MCF 10A (cell line): ENCODE measurements around the gene LMF1. TPM values are rescaled to one million over a fixed set of nuclear protein-coding genes. Genes with fewer than 3 reads are reported as not detected.

Experiments
- BruUV-seq: library from RNA; stranded (reverse); fragments of 400-500 nt; replicated peaks from 2 replicates; lab custom pipeline; 2021; lab: Mats Ljungman, UMichigan
- CTCF ChIA-PET: fragments of 300-600 bp; sonication (Branson Sonifier 250); formaldehyde crosslinking; extraction: SDS; loops from one replicate; lab custom pipeline; 2021; ENCODE audit warnings: antibody characterized with exemption, inconsistent platforms; lab: Yijun Ruan, JAX
- POLR2A ChIA-PET: fragments of 300-600, 350-650 bp; sonication (Branson Sonifier 250); formaldehyde crosslinking; extraction: SDS; loops from one replicate; lab custom pipeline; 2020; ENCODE audit warnings: antibody characterized with exemption, inconsistent platforms; lab: Yijun Ruan, JAX
- DNase-seq: peaks from one replicate; pipeline ENCODE4 v3.0.0-alpha.2; 2018; ENCODE audit not compliant: unreplicated experiment
- H3K27ac Mint-ChIP-seq: one replicate; pipeline ENCODE4 v1.8.0; 2022; ENCODE audit warnings: mild to moderate bottlenecking, low read depth, mixed read lengths; ENCODE audit not compliant: unreplicated experiment
- H3K27me3 Mint-ChIP-seq: one replicate; pipeline ENCODE4 v1.8.0; 2022; ENCODE audit warnings: mixed read lengths; ENCODE audit not compliant: insufficient read depth, unreplicated experiment
- H3K36me3 Mint-ChIP-seq: one replicate; pipeline ENCODE4 v1.8.0; 2022; ENCODE audit warnings: mild to moderate bottlenecking, moderate library complexity, mixed read lengths; ENCODE audit not compliant: insufficient read depth, unreplicated experiment
- H3K4me1 Mint-ChIP-seq: one replicate; pipeline ENCODE4 v1.8.0; 2022; ENCODE audit warnings: mixed read lengths; ENCODE audit not compliant: insufficient read depth, unreplicated experiment
- H3K4me3 Mint-ChIP-seq: one replicate; pipeline ENCODE4 v1.8.0; 2022; ENCODE audit warnings: mild to moderate bottlenecking, moderate library complexity, mixed read lengths; ENCODE audit not compliant: unreplicated experiment
- H3K9me3 Mint-ChIP-seq: one replicate; pipeline ENCODE4 v1.8.0; 2022; ENCODE audit warnings: mixed read lengths; ENCODE audit not compliant: unreplicated experiment
- CTCF ChIP-seq: fragments of 200-600 bp; IDR thresholded peaks from one replicate; pipeline ENCODE4 v1.8.0; 2022; ENCODE audit warnings: antibody characterized with exemption, mild to moderate bottlenecking; ENCODE audit not compliant: unreplicated experiment
- intact Hi-C: fragments of 100-400 bp; cut with micrococcal nuclease; formaldehyde crosslinking; loops from 2 replicates; pipeline ENCODE4 v1.14.1; 2022
- total RNA-seq: library from RNA; stranded (reverse); gene quantifications from 2 replicates; pipeline ENCODE4 v1.2.3, GENCODE V29; 2022

The LMF1 gene
- total RNA-seq, 1 experiment from 2014 or later: 9.9 TPM

GRCh38 chr16:975291-975690 is 4.5 kb upstream of the LMF1 start:
- Mint-ChIP-seq H3K27ac (no peak overlapping the region), H3K27me3 (peaks cover 15% of the 10 kb centered on the region), H3K4me1 (no peaks in the 10 kb centered on the region), H3K36me3 (no peaks in the 10 kb centered on the region), H3K9me3 (no peaks in the 10 kb centered on the region), H3K4me3 (no peak overlapping the region)
- no peak for DNase-seq
- no TSS peak for BruUV-seq
- intact Hi-C loops: no loop called here
- CTCF ChIA-PET: interaction anchor here (0.6 to 1.5 kb wide), 3 partner anchors 10 to 234 kb away, joined by 3 to 5 read pairs (median 3); no protein-coding TSS in a partner anchor
- TF ChIP-seq CTCF: no peak
- POLR2A ChIA-PET: no interaction called here

- no TSS peak for BruUV-seq
- Mint-ChIP-seq H3K9me3 (no peaks in the 10 kb centered on the region), H3K36me3 (no peaks in the 10 kb centered on the region), H3K4me3 (no peak overlapping the region), H3K4me1 (no peaks in the 10 kb centered on the region), H3K27me3 (peaks cover 15% of the 10 kb centered on the region), H3K27ac (no peak overlapping the region)
- DNase-seq: peak; percentile 10
- CTCF ChIA-PET: interaction anchor here (0.5 to 1.5 kb wide), 4 partner anchors 10 to 234 kb away, joined by 3 to 5 read pairs (median 3); no protein-coding TSS in a partner anchor
- POLR2A ChIA-PET: interaction anchor here (0.7 kb wide), 1 partner anchor 1753 kb away, joined by 3 read pairs; no protein-coding TSS in a partner anchor
- intact Hi-C loops: no loop called here
- TF ChIP-seq CTCF: no peak
These were observed 4.0 kb upstream of the LMF1 start for GRCh38 chr16:974611-975261.

GRCh38 chr16:974001-974601 is 3.3 kb upstream of the LMF1 start:
- no peaks in the 10 kb centered on the region for H3K9me3 Mint-ChIP-seq
- H3K4me1 Mint-ChIP-seq: no peaks in the 10 kb centered on the region
- BruUV-seq: no TSS peak
- no peaks in the 10 kb centered on the region for H3K36me3 Mint-ChIP-seq
- no peak overlapping the region for H3K4me3 Mint-ChIP-seq
- no peak overlapping the region for H3K27ac Mint-ChIP-seq
- no peak for TF ChIP-seq CTCF
- intact Hi-C loops: no loop called here
- peaks cover 15% of the 10 kb centered on the region for H3K27me3 Mint-ChIP-seq
- ChIA-PET POLR2A (interaction anchor here (0.7 kb wide), 1 partner anchor 1753 kb away, joined by 3 read pairs; no protein-coding TSS in a partner anchor), CTCF (interaction anchor here (0.6 to 2.0 kb wide), 3 partner anchors 10 to 256 kb away, joined by 3 to 8 read pairs (median 3); no protein-coding TSS in a partner anchor)
- DNase-seq: no peak

GRCh38 chr16:973366-973765 is 2.6 kb upstream of the LMF1 start:
- ChIA-PET CTCF (interaction anchor here (0.6 to 2.0 kb wide), 2 partner anchors 9 to 255 kb away, joined by 3 to 8 read pairs; no protein-coding TSS in a partner anchor), POLR2A (no interaction called here)
- H3K9me3 Mint-ChIP-seq: no peaks in the 10 kb centered on the region
- intact Hi-C loops: no loop called here
- no peaks in the 10 kb centered on the region for H3K36me3 Mint-ChIP-seq
- peaks cover 12% of the 10 kb centered on the region for H3K27me3 Mint-ChIP-seq
- no peak for DNase-seq
- no peak overlapping the region for H3K4me3 Mint-ChIP-seq
- no peaks in the 10 kb centered on the region for H3K4me1 Mint-ChIP-seq
- no TSS peak for BruUV-seq
- no peak overlapping the region for H3K27ac Mint-ChIP-seq
- no peak for TF ChIP-seq CTCF
